Endothelial cell (in vitro differentiated cells): ENCODE data around the gene MAD2L1BP. TPM values are rescaled to one million over a fixed set of nuclear protein-coding genes. Genes with fewer than 3 reads are reported as not detected.

Experiments
- DNase-seq: peaks from one replicate; pipeline ENCODE4 v3.0.0; 2021; ENCODE audit warnings: low spot score
- H3K27ac Mint-ChIP-seq: one replicate; pipeline ENCODE4 v1.8.0; 2021; ENCODE audit warnings: mixed read lengths, inconsistent platforms; ENCODE audit not compliant: unreplicated experiment
- H3K27me3 Mint-ChIP-seq: one replicate; pipeline ENCODE4 v1.8.0; 2021; ENCODE audit warnings: mild to moderate bottlenecking, moderate library complexity, mixed read lengths, inconsistent platforms; ENCODE audit not compliant: unreplicated experiment
- H3K36me3 Mint-ChIP-seq: one replicate; pipeline ENCODE4 v1.8.0; 2021; ENCODE audit warnings: mild to moderate bottlenecking, low read depth, mixed read lengths, inconsistent platforms; ENCODE audit not compliant: unreplicated experiment
- H3K4me1 Mint-ChIP-seq: one replicate; pipeline ENCODE4 v1.8.0; 2021; ENCODE audit warnings: mild to moderate bottlenecking, mixed read lengths, inconsistent platforms; ENCODE audit not compliant: unreplicated experiment
- H3K4me3 Mint-ChIP-seq: one replicate; pipeline ENCODE4 v1.8.0; 2021; ENCODE audit warnings: mild to moderate bottlenecking, mixed read lengths, inconsistent platforms; ENCODE audit not compliant: unreplicated experiment
- H3K9me3 Mint-ChIP-seq: one replicate; pipeline ENCODE4 v1.8.0; 2021; ENCODE audit warnings: mixed read lengths, inconsistent platforms; ENCODE audit not compliant: unreplicated experiment
- CTCF ChIP-seq: fragments of 200-600 bp; sonication (generic); IDR thresholded peaks from one replicate; pipeline ENCODE4 v1.5.0; 2021; ENCODE audit warnings: antibody characterized with exemption; ENCODE audit not compliant: unreplicated experiment
- total RNA-seq: library from RNA; stranded (reverse); fragmentation: NEBNext Ultra II Directional; extraction: Animal tissue kit (Norgen Biotek cat#: 25700); gene quantifications from one replicate; pipeline ENCODE4 v1.2.1, GENCODE V29; 2021; ENCODE audit not compliant: unreplicated experiment

MAD2L1BP gene
- total RNA-seq, 1 donor from 2014 or later, result 26.8 TPM

- no peak for TF ChIP-seq CTCF
- Mint-ChIP-seq H3K36me3 (peaks cover 3% of the 10 kb centered on the region), H3K4me3 (peak overlapping the region; percentile 51), H3K9me3 (no peaks in the 10 kb centered on the region), H3K4me1 (peaks cover 7% of the 10 kb centered on the region), H3K27me3 (peaks cover 10% of the 10 kb centered on the region), H3K27ac (no peak overlapping the region)
- no peak for DNase-seq
These were observed 30.7 kb downstream of the MAD2L1BP start for GRCh38 chr6:43666196-43666920.

DNA sequence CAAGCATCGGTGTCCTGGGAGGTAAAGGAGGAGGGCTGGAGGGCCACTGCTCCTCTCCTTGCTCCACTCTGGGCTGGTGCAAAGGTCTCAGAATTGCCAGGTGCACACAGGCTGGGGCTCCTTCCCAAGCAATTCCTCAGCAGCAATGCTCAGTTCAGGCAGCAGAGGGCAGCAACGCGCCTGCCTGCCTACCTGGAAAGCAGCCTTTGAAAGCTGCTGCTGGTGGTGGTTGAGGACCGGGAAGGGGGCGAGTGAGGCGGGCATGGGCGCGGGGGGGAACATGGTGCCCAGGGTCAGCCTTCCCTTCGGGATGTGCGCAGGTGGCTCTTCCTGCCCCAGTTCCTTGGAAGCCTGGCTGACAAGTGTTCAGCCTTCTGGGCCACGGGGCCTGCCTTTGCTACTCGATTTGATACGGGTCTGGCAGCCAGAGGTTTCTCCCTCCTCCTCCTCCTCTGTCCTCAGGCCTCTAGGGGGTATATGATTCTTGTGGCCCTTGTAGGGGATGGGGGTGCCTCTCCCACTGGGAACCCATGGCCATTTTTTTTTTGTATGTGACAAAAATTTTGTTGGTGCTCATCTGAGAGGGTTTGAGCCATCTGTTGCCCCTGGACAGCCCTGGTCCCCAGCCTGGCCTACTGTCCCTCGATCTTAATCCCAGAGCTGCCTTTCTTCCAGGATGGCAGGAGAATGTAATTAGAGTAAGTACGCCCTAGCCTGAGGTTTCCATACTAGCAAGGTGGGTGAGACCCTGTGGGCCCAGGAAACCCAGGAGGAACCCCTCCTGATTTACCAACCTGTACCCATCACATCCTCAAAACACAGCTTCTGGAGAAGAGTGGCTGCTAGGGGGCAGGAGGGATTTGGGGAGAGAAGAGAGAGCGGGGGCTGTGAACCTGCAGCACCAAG is 31.9 kb downstream of the MAD2L1BP start:
- Mint-ChIP-seq H3K27ac (no peak overlapping the region), H3K4me1 (peaks cover 7% of the 10 kb centered on the region)

DNA sequence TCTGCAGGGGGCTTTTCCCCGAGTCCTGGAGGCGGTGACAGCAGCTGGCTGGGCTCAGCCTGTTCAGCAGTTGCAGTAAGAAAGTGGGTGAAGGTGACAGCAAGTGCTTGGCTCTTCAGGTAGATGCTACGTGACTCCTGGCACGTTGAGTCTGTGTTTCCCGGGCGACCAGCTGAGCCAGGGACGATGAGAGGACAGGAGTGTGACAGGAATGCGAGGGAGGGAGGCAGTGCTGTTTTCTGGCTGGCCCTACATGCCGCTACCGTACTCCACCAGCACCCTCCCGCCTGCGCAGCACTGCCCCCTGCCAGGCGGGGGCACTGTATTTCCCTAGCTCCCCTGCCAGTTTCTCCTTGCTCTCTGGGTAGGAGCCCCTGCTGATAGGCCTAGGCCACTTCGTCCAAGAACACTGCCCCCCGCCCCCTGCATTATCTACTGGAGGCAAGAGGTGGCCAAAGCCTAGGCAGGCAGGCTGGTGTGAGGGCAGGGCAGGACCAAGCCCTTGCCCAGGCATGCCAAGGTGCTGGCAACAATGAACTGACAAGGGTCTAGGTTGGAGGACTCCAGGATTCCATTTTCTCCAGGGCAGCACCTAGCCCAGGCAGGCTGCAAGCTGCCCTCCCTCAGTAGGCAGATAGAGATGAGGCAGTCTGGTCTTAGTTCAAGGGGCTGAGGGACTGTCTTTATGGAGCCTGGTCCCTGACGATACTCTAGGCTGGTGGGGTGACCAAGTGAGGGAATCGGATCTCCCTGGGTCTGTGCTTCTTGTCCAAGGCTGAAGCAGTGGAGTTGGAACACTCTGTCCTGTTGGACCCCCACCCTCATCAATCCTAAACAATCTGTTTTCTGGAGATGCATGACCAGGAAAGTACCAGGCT is 32.8 kb downstream of the MAD2L1BP start:
- H3K4me1 Mint-ChIP-seq, result peaks cover 7% of the 10 kb centered on the region
- H3K4me3 Mint-ChIP-seq, result peak overlapping the region; percentile 25
- no peak overlapping the region for H3K27ac Mint-ChIP-seq
- DNase-seq, result peak; percentile 70
- peaks cover 13% of the 10 kb centered on the region for H3K27me3 Mint-ChIP-seq
- peaks cover 7% of the 10 kb centered on the region for H3K36me3 Mint-ChIP-seq
- no peaks in the 10 kb centered on the region for H3K9me3 Mint-ChIP-seq
- TF ChIP-seq CTCF, result peak; percentile 41

More for the DNA sequence above, 31.9 kb downstream of the MAD2L1BP start:
- H3K4me3 Mint-ChIP-seq, result no peak overlapping the region
- no peaks in the 10 kb centered on the region for H3K9me3 Mint-ChIP-seq
- peak; percentile 93 for DNase-seq
- H3K36me3 Mint-ChIP-seq, result peaks cover 3% of the 10 kb centered on the region
- peak; percentile 88 for TF ChIP-seq CTCF
- H3K27me3 Mint-ChIP-seq, result peaks cover 11% of the 10 kb centered on the region

GRCh38 chr6:43669050-43669921 is 33.6 kb downstream of the MAD2L1BP start:
- Mint-ChIP-seq H3K27me3 (peaks cover 13% of the 10 kb centered on the region), H3K36me3 (peaks cover 7% of the 10 kb centered on the region), H3K27ac (no peak overlapping the region), H3K4me1 (peaks cover 7% of the 10 kb centered on the region), H3K4me3 (no peak overlapping the region), H3K9me3 (no peaks in the 10 kb centered on the region)
- no peak for TF ChIP-seq CTCF
- no peak for DNase-seq
